Calu3 (cell line): ENCODE results near the gene NCKAP5. TPM values are rescaled to one million over a fixed set of nuclear protein-coding genes. Genes with fewer than 3 reads are reported as not detected.

Source experiments
- BruUV-seq: library from RNA; stranded (reverse); fragments of 400-500 nt; replicated peaks from 2 replicates; lab custom pipeline; 2021; lab: Mats Ljungman, UMichigan
- CTCF ChIA-PET: fragments of 300-600 bp; sonication (Branson Sonifier 250); formaldehyde crosslinking; loops from one replicate; lab custom pipeline; 2022; ENCODE audit warnings: antibody characterized with exemption; lab: Charles Lee
- DNase-seq: peaks from one replicate; pipeline ENCODE4 v3.0.0; 2022
- H3K27ac Mint-ChIP-seq: one replicate; pipeline ENCODE4 v1.8.0; 2022; ENCODE audit warnings: mixed read lengths; ENCODE audit not compliant: unreplicated experiment
- H3K27me3 Mint-ChIP-seq: one replicate; pipeline ENCODE4 v1.8.0; 2022; ENCODE audit warnings: mixed read lengths; ENCODE audit not compliant: unreplicated experiment
- H3K36me3 Mint-ChIP-seq: one replicate; pipeline ENCODE4 v1.8.0; 2022; ENCODE audit warnings: mild to moderate bottlenecking, moderate library complexity, mixed read lengths; ENCODE audit not compliant: insufficient read depth, unreplicated experiment
- H3K4me1 Mint-ChIP-seq: one replicate; pipeline ENCODE4 v1.8.0; 2022; ENCODE audit warnings: mild to moderate bottlenecking, low read depth, mixed read lengths; ENCODE audit not compliant: unreplicated experiment
- H3K4me3 Mint-ChIP-seq: one replicate; pipeline ENCODE4 v1.8.0; 2022; ENCODE audit warnings: mild to moderate bottlenecking, low read depth, moderate library complexity, mixed read lengths; ENCODE audit not compliant: unreplicated experiment
- H3K9me3 Mint-ChIP-seq: one replicate; pipeline ENCODE4 v1.8.0; 2022; ENCODE audit warnings: low read depth, mixed read lengths; ENCODE audit not compliant: unreplicated experiment
- intact Hi-C: fragments of 100-400 bp; cut with micrococcal nuclease; formaldehyde crosslinking; loops from one replicate; pipeline ENCODE4 v1.10.0; 2022; ENCODE audit not compliant: unreplicated experiment
- total RNA-seq: library from RNA; stranded (reverse); gene quantifications from 2 replicates; pipeline ENCODE4 v1.2.3, GENCODE V29; 2022
- TF ChIP-seq, protein P1 (sequence below): fragments of 200-600 bp; IDR thresholded peaks from one replicate; pipeline ENCODE4 v1.8.0; 2022; ENCODE audit warnings: antibody characterized with exemption; ENCODE audit not compliant: unreplicated experiment

The NCKAP5 gene
- total RNA-seq, 1 experiment from 2014 or later = 2.2 TPM

GRCh38 chr2:133389569-133389968 is 178.7 kb downstream of the NCKAP5 start:
- peaks cover 51% of the 10 kb centered on the region for H3K27me3 Mint-ChIP-seq
- intact Hi-C loops = no loop called here

GRCh38 chr2:133382566-133382965 is 185.7 kb downstream of the NCKAP5 start:
- CTCF ChIA-PET = no interaction called here
- DNase-seq = no peak
- no TSS peak for BruUV-seq
- Mint-ChIP-seq H3K4me1 (peaks cover 9% of the 10 kb centered on the region), H3K4me3 (no peak overlapping the region), H3K27me3 (peaks cover 23% of the 10 kb centered on the region), H3K9me3 (peaks cover 4% of the 10 kb centered on the region), H3K27ac (no peak overlapping the region), H3K36me3 (no peaks in the 10 kb centered on the region)
- intact Hi-C loops = no loop called here
- TF ChIP-seq, protein P1, sequence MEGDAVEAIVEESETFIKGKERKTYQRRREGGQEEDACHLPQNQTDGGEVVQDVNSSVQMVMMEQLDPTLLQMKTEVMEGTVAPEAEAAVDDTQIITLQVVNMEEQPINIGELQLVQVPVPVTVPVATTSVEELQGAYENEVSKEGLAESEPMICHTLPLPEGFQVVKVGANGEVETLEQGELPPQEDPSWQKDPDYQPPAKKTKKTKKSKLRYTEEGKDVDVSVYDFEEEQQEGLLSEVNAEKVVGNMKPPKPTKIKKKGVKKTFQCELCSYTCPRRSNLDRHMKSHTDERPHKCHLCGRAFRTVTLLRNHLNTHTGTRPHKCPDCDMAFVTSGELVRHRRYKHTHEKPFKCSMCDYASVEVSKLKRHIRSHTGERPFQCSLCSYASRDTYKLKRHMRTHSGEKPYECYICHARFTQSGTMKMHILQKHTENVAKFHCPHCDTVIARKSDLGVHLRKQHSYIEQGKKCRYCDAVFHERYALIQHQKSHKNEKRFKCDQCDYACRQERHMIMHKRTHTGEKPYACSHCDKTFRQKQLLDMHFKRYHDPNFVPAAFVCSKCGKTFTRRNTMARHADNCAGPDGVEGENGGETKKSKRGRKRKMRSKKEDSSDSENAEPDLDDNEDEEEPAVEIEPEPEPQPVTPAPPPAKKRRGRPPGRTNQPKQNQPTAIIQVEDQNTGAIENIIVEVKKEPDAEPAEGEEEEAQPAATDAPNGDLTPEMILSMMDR = no peak

More at GRCh38 chr2:133389569-133389968, 178.7 kb downstream of the NCKAP5 start:
- DNase-seq = no peak
- no peaks in the 10 kb centered on the region for H3K36me3 Mint-ChIP-seq
- no peak overlapping the region for H3K27ac Mint-ChIP-seq
- H3K4me3 Mint-ChIP-seq = no peak overlapping the region
- no peaks in the 10 kb centered on the region for H3K4me1 Mint-ChIP-seq
- CTCF ChIA-PET = no interaction called here
- TF ChIP-seq, protein P1 = no peak
- no TSS peak for BruUV-seq
- peaks cover 8% of the 10 kb centered on the region for H3K9me3 Mint-ChIP-seq

- intact Hi-C loops = no loop called here
- Mint-ChIP-seq H3K36me3 (no peaks in the 10 kb centered on the region), H3K9me3 (peaks cover 3% of the 10 kb centered on the region), H3K4me3 (no peak overlapping the region), H3K27ac (no peak overlapping the region), H3K27me3 (peaks cover 8% of the 10 kb centered on the region), H3K4me1 (peaks cover 9% of the 10 kb centered on the region)
- BruUV-seq = no TSS peak
- TF ChIP-seq, protein P1 = no peak
- CTCF ChIA-PET = no interaction called here
- no peak for DNase-seq
These were observed 187.3 kb downstream of the NCKAP5 start for GRCh38 chr2:133380991-133381390.

GRCh38 chr2:133378928-133379549 is 189.2 kb downstream of the NCKAP5 start:
- TF ChIP-seq, protein P1 = no peak
- peaks cover 9% of the 10 kb centered on the region for H3K27me3 Mint-ChIP-seq
- H3K36me3 Mint-ChIP-seq = no peaks in the 10 kb centered on the region
- DNase-seq = no peak
- no peak overlapping the region for H3K4me3 Mint-ChIP-seq
- peaks cover 9% of the 10 kb centered on the region for H3K4me1 Mint-ChIP-seq
- CTCF ChIA-PET = interaction anchor here (0.6 kb wide), 1 partner anchor 49 kb away, joined by 7 read pairs; no protein-coding TSS in a partner anchor
- intact Hi-C loops = no loop called here
- no TSS peak for BruUV-seq
- no peaks in the 10 kb centered on the region for H3K9me3 Mint-ChIP-seq
- no peak overlapping the region for H3K27ac Mint-ChIP-seq
